ENCODE results near the gene PPAN.

PPAN gene

GRCh38 chr19:10092648-10093294 is 13.4 kb upstream of the PPAN start:
- no peak for DNase-seq (ENCODE audit: low read depth, low spot score)

DNA sequence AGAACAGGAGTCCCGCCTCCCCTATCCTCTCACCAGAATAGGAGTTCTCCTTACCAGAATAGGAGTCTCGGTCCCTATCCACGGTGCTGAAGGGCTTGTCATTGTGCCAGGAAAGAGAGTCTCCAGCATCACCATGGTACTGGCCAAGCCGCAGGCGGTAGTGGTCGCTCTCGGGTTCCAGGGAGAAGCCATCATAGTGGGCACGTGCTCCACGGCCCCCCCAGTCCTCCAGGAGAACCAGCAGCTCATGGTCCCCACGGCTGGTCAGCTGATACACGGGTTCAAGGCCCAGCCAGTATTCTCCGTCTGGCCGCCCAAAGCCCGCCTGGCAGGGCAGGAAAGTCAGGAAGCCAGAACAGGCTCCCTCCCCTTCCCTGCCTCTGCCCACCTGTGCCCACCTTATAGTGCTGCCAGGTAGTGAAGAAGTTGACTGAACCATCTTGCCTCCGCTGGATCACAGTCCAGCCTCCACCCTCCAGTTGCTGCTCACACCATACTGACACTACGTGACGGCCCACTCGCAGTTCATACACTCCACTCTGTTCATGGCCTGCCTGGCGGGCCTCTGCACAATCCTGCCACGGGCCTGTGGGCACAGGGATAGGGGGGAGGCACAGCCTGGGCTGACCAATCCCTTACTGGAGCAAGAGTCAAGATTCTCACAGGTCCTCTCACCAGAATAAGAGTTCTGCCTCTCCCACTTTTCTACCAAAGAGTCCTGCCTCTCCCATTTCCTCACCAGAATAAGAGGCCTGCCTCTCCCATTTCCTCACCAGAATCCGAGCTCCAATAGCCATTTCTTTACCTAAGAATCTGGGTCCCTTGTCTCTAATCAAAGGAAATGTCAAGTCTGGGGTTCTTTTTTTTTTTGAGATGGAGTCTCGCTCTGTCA is 12.6 kb upstream of the PPAN start:
- no peak for DNase-seq (ENCODE audit: low read depth, low spot score)

DNA sequence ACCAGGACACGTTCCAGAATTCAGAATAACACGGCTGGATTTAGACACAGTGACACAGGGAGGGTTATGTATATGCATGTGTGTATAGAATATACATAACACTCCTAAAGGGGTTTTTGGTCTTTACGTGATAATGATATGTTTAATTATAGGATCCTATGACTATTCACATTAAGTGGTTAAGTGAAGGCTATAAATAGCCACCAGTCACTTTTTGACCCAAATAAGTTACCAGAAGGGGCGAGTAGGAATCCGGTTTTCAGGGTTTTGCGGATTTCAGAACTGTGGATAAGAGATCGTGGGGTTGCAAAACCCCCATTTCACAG is 10.6 kb upstream of the PPAN start:
- DNase-seq (ENCODE audit: low read depth, low spot score), result no peak

DNA sequence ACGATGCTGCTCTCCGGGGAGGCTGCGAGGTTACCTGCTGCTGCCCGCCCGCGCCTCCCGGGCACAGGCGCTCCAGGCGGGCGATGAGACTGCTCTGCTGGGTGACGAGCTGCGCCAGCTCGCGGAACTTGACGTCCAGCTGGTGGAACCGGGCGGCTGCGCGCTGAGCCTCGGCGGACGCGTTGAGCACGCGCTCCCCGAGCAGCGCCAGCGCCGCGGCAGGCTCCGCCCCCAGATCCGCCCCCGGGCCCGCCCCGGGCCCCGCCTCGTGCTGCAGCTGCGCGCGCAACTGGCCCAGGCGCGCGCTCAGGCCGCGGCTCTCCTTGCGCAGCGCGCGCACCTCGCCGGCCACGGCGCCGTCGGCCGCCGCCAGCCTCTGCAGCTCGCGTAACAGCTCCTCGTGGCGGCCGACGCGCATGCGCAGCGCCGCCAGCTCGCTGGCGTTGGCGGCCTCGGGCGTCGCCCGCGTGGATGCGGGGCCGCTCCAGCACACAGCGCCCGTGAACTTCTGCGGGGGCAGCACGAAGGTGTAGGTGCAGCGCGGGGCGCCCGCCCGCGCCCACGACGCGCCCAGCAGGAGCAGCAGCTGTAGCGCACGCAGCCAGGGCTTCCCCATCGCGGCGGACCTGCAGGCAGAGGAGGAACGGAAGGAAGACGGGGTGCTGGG is 10.1 kb upstream of the PPAN start:
- peak; percentile 69 for DNase-seq (ENCODE audit: low read depth, low spot score)

GRCh38 chr19:10096615-10096963 is 9.6 kb upstream of the PPAN start:
- no peak for DNase-seq (ENCODE audit: low read depth, low spot score)

GRCh38 chr19:10100163-10100785 is 5.9 kb upstream of the PPAN start:
- DNase-seq (ENCODE audit: low read depth, low spot score), result no peak

DNA sequence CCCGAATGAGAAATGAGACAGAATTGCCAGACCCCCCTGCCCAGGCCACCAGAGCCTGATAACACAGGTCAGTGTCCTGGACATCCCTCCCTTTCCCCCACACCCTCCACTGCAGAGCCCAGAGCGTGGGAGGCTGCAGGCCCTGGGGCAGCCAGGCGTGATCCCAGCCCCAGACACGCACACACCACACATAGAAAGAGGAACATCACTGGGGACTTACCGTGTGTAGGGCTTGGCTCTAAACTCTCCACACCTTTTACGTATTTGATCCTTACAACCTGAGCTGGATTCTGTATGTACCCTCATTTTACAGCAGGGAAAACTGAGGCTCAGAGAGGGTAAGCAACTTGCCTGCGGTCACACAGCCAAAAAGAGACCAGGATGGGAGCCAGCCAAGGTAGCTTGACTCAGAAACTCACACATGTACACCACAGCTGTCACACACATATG is 3.4 kb upstream of the PPAN start:
- no peak for DNase-seq (ENCODE audit: low read depth, low spot score)

- no peak for DNase-seq (ENCODE audit: low read depth, low spot score)
Measured at GRCh38 chr19:10104130-10104513, 2.0 kb upstream of the PPAN start.

- no peak for DNase-seq (ENCODE audit: low read depth, low spot score)
Measured at GRCh38 chr19:10104665-10105508, 1.3 kb upstream of the PPAN start.

GRCh38 chr19:10105509-10106099 is 558 bp upstream of the PPAN start:
- DNase-seq (ENCODE audit: low read depth, low spot score), result no peak

DNA sequence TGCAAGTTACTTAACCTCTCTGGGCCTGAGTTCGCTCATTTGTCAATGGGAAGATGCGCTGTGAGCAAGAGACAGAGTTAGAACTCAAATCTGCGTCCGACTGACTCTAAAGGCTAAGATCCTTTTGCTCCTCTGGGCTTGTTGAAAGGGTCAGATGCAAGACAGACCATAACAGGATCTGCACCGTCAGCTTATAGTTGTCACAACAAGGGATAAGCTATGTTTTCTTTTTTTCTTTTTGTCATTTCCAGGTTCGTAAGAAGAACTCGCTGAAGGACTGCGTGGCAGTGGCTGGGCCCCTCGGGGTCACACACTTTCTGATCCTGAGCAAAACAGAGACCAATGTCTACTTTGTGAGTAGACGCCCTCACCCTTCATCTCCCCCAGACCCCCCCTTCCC is 1.1 kb downstream of the PPAN start:
- DNase-seq (ENCODE audit: low read depth, low spot score), result no peak

DNA sequence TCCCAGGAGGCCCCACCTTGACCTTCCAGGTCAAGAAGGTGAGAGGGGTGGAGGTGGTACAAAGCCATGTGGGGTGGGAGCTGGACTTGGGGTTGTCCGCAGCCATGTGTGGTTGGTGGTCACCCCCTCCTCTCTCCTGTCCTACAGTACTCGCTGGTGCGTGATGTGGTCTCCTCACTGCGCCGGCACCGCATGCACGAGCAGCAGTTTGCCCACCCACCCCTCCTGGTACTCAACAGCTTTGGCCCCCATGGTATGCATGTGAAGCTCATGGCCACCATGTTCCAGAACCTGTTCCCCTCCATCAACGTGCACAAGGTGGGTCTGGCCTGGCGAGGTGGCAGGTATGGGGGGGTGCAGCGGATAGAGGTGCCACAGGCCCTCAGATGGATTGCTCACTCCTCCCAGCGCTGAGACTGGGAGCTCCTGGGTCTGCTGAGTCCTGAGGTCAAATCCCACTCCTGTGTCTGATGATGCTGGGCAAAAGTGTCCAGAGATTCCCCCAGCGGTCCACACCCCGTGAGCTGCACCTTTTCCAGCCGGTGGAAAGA is 1.7 kb downstream of the PPAN start:
- no peak for DNase-seq (ENCODE audit: low read depth, low spot score)

DNA sequence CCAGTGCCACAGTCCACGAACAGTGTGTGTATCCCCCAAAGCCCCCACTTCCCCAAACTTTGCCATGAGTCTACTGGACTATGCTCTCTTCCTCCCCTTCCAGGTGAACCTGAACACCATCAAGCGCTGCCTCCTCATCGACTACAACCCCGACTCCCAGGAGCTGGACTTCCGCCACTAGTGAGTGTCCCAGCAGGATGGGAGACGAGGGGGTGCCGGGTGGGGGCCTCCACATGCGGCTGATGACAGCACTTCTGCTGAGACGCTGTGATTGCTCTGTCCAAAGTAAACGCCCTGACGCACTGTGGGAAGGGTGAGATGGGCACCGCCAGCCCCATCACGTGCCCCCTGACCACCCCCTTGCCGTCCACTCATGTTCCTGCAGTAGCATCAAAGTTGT is 3.4 kb downstream of the PPAN start:
- DNase-seq (ENCODE audit: low read depth, low spot score), result no peak

- DNase-seq (ENCODE audit: low read depth, low spot score), result no peak
Measured at GRCh38 chr19:10110076-10110971, 4.2 kb downstream of the PPAN start.

DNA sequence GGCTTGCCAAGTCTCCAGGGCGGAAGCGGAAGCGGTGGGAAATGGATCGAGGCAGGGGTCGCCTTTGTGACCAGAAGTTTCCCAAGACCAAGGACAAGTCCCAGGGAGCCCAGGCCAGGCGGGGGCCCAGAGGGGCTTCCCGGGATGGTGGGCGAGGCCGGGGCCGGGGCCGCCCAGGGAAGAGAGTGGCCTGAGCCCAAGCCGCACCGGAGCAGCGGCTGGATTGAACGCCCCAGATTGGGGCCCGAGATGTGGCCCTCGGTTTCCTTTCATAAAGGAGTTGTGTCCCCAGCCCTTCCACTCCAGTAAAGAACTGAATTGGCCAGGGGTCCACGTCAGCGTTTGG is 4.8 kb downstream of the PPAN start:
- no peak for DNase-seq (ENCODE audit: low read depth, low spot score)

GRCh38 chr19:10111405-10111811 is 5.2 kb downstream of the PPAN start, which contains the start of gene P2RY11:
Gene P2RY11 (plus strand): TSS chr19:10111693. CDS start chr19:10111722, 29 bp downstream.
- no peak for DNase-seq (ENCODE audit: low read depth, low spot score)

DNA sequence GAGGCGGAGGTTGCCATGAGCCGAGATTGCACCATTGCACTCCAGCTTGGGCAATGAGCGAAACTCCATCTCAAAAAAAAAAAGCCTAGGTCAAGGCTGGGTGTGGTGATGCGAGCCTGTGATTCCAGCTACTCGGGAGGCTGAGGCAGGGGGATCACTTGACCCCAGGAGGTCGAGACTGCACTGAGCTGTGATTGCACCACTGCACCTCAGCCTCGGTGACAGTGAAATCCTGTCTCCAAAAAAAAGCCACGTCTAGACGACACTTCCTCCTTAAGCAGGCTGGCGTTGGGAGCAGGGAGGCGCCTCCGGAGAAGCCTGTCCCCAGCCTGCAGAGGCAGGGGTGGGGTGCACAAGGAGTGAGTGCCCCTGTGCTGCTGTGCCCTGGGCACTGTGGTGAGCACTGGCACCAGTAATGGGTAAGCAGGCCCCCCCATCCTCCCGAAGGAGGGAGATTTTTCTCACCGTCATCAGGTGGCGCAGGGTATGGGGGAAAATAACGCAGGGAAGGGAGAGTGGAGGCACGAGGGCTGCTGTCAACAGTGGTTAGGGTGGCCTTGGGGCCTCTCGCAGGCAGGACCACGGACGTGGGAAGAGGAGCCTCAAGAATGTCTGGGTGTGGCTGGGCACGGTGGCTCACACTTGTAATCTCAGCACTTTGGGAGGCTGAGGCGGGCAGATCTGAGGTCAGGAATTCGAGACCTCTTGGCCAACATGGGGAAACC is 6.0 kb downstream of the PPAN start:
- DNase-seq (ENCODE audit: low read depth, low spot score), result no peak

DNA sequence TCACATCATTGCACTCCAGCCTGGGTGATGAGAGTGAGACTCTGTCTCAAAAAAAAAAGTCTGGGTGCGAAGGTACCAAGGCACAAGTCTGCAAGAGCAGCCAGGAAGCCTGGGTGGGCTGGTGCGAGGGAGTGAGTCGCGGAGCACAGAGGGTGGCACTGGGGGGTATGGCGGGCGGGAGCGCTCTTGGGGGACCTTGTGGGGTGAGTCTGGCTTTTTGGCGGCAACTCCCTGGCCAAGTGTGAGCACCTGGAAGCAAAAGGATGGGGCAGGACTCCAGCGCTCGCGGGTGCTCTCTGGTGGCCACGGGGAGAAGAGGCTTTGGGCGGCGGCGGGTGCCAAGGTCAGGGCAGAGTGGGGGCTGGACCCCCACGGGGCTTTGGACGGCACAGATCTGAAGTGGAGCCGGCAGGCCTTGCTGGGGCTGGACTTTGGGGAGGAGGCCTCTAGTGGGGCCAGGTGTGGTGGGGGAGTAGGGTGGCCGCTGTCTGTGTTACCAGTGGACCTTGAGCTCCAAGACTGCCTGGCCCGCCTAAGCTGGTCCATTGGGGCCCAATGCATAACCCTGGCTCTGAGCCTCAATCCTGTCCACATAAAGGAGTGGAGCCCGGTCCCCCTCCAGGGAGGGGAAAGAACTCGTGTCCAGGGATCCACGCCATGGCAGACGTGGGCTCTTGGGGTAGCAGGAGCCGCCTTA is 6.9 kb downstream of the PPAN start:
- DNase-seq (ENCODE audit: low read depth, low spot score), result no peak
